A673 (cell line): Measurements from ENCODE around the gene MIGA1.

Source experiments
- CTCF ChIP-seq: fragments of 300-800, 200-600 bp; sonication (generic); conservative IDR thresholded peaks from 2 replicates; pipeline ENCODE4 v1.5.1; 2017; ENCODE audit warnings: low read depth, mild to moderate bottlenecking, antibody characterized with exemption, low read length, moderate library complexity, mixed read lengths
- EZH2 ChIP-seq: fragments of 200-600 bp; sonication (generic); IDR thresholded peaks from 2 replicates; pipeline ENCODE4 v1.6.1; 2017; ENCODE audit warnings: borderline replicate concordance, low read depth, mild to moderate bottlenecking, mixed read lengths, antibody characterized with exemption, low read length; ENCODE audit not compliant: poor library complexity, severe bottlenecking

- TF ChIP-seq CTCF = no peak
- TF ChIP-seq EZH2 = no peak
These were observed 109.6 kb downstream of the MIGA1 start for GRCh38 chr1:77888781-77889642.
